ENCODE data around the gene HABP4.

DNA sequence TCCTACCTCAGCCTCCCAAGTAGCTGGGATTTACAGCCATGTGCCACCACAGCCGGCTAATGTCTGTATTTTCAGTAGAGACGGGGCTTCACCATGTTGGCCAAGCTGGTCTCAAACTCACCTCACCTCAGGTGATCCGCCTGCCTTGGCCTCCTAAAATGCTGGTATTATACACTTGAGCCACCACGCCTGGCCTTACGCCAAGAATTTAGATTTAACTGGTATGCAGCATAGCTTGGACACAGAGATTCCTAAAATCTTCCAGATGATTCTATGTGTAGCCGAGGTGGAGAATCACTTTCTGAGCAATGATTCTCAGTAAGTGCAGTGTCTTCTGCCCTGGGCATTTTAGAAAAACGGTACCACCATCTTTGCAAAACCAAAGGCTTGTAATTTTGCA, 74.1 kb downstream of the HABP4 start:
- TF ChIP-seq GATA2 (IDR thresholded peaks at IDR 0.05; ENCODE audit: low read depth, low read length) (no peak), GATA3 (IDR thresholded peaks at IDR 0.05; ENCODE audit: low read depth, low read length) (no peak)

Data from SH-SY5Y (cell line).